C4-2B (cell line): ENCODE results near the gene HES5.

ENCODE experiments used
- H3K27ac ChIP-seq: fragments of 450-650 bp; 2 replicates; pipeline ENCODE4 v1.5.1; 2017
- CTCF ChIP-seq: fragments of 450-650 bp; conservative IDR thresholded peaks from 2 replicates; pipeline ENCODE4 v1.5.1; 2017; ENCODE audit warnings: mild to moderate bottlenecking
- ZFX ChIP-seq: fragments of 450-650 bp; IDR thresholded peaks from 2 replicates; pipeline ENCODE4 v1.6.1; 2017

Gene HES5

DNA sequence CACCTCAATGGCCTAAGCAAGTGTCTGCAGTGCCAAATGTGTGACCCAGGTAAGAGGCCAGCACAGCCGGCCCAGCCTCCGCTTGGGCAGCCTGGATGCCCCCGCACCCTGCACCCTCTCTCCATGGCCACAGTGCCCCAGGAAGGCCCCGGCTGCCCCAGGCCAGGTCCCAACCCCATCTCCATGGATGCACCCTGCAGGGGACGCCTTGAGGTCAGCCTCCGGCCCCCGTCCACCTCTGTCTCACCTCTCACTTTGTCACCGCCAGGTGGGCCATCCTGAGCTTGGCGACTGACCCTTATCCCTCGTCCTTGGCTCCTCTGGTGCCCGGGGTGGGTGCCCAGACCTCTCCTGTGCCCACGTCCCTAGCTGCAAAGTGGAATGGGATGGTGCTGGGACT, 28.4 kb upstream of the HES5 start:
- TF ChIP-seq ZFX: no peak
- TF ChIP-seq CTCF: no peak
- H3K27ac ChIP-seq: no peak overlapping the region

GRCh38 chr1:2557482-2558400, 27.7 kb upstream of the HES5 start:
- no peak for TF ChIP-seq ZFX
- no peak for TF ChIP-seq CTCF
- no peak overlapping the region; the same call in 1 of the 2 replicates for H3K27ac ChIP-seq

GRCh38 chr1:2556678-2557481, 26.8 kb upstream of the HES5 start:
- H3K27ac ChIP-seq: peak overlapping the region; percentile 53
- TF ChIP-seq CTCF (no peak), ZFX (no peak)

DNA sequence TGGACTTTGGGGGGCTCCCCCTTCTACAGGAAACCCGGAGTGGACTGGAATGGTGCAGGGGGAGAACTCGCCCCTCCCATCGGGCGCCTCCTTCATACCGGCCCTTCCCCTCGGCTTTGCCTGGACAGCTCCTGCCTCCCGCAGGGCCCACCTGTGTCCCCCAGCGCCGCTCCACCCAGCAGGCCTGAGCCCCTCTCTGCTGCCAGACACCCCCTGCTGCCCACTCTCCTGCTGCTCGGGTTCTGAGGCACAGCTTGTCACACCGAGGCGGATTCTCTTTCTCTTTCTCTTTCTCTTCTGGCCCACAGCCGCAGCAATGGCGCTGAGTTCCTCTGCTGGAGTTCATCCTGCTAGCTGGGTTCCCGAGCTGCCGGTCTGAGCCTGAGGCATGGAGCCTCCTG, 26.2 kb upstream of the HES5 start, which contains the start of gene TNFRSF14:
TSS of gene TNFRSF14 (plus strand) at position 95 of the 401 bp plus-strand sequence. CDS start at position 389, 294 bp downstream.
- TF ChIP-seq ZFX: no peak
- TF ChIP-seq CTCF: no peak
- peak within 1 kb of the TSS; percentile 53 for H3K27ac ChIP-seq

- peak overlapping the region; percentile 53 for H3K27ac ChIP-seq
- TF ChIP-seq ZFX: no peak
- TF ChIP-seq CTCF: no peak
Observed at GRCh38 chr1:2555634-2556276, 25.7 kb upstream of the HES5 start.

DNA sequence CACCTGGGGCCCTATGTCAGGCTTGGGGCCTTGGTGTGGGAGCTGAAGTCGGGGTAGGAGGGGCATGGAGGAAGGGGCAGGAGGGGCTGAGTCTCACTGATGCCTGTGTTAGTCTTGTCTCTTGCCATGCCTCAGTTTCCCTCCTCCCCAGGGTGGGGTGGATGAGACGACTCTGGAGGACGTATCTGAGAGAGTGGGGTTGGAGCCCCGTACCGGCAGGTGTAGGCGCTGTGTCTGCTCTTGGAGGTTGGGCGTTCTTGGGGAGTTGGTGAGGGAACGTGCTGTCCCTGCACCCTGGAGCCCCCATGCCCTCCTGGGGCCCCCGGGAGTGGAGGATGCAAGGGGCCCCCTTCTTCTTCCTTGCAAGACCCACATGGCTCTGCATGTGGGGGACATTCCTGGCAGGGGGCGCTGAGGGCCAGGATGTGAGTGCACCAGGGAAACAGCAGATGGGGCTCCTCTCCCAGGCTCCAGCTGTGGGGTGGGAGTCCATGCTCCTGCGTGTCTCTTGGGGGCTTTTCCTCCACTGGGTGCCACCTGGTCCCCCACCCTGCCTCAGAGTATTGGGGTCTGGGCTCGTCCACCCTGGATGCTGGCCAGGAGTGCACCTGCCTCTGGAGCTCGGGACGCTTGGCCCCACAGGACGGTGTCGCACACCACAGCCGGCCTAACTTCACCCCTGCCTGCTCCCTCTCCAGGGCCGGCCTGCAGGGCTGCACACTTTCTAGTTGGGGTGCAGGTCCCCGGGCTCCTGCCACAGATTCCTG, 24.7 kb upstream of the HES5 start:
- TF ChIP-seq ZFX: no peak
- TF ChIP-seq CTCF: no peak; the same call in 1 of the 2 replicates
- H3K27ac ChIP-seq: no peak overlapping the region
